Raji (cell line): ENCODE measurements around the gene MACF1.

ENCODE experiments used
- POLR2A ChIP-seq: IDR thresholded peaks from 2 replicates; pipeline ENCODE4 v1.6.1; 2011; ENCODE audit warnings: low read depth, low read length, control low read depth; ENCODE audit not compliant: insufficient read depth

The MACF1 gene

DNA sequence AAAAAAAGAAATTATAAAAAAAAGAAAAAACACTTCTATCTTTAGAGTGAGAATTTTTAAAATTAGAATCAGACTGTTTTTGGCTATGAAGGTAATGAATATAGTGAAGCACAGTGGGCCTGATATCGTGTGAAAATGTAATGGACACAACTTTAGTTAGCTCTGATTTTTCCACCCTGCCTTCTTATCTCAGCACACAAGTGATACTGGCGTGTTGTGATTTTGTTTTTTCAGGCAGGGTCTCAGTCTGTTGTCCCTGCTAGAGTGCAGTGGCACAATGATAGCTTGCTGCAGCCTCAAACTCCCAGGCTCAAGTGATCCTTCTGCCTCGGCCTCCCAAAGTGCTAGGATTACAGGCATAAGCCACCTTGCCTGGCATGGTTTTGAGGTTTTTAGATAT, 22.3 kb downstream of the MACF1 start:
- TF ChIP-seq POLR2A = no peak

DNA sequence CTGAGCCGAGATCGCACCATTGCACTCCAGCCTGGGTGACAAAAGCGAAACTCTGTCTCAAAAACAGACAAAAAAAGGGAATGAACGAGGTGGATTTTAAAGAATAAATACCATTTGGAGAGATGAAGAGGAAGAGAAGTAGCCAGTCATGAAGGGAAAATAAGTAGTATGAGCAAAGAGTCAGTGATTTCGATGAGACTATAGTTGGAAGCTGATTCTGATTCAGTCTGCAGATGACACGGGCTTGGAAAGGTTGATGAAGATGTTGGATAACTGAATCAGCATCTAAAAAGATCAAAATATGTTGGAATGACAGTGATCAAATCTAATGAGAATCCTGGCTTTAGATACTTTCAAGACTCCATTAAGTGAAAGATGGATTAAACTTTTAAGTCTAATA, 23.8 kb downstream of the MACF1 start:
- no peak for TF ChIP-seq POLR2A

DNA sequence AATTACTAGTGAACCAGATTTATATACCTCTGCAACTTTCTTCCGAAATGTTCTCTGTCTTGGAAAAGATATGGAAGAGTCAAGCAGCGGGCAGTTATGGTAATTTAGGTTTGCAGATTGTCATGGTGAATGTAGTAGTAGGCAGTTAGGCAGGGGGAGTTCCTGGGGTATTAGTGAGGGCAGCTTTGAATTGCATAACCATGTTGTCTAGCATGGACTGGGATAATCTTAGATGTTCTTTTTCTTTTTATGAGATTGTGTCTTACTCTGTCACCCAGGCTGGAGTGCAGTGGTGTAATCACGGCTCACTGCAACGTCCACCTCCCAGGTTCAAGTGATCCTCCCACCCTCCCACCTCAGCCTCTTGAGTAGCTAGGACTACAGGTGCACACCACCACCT, 25.0 kb downstream of the MACF1 start:
- TF ChIP-seq POLR2A = no peak

DNA sequence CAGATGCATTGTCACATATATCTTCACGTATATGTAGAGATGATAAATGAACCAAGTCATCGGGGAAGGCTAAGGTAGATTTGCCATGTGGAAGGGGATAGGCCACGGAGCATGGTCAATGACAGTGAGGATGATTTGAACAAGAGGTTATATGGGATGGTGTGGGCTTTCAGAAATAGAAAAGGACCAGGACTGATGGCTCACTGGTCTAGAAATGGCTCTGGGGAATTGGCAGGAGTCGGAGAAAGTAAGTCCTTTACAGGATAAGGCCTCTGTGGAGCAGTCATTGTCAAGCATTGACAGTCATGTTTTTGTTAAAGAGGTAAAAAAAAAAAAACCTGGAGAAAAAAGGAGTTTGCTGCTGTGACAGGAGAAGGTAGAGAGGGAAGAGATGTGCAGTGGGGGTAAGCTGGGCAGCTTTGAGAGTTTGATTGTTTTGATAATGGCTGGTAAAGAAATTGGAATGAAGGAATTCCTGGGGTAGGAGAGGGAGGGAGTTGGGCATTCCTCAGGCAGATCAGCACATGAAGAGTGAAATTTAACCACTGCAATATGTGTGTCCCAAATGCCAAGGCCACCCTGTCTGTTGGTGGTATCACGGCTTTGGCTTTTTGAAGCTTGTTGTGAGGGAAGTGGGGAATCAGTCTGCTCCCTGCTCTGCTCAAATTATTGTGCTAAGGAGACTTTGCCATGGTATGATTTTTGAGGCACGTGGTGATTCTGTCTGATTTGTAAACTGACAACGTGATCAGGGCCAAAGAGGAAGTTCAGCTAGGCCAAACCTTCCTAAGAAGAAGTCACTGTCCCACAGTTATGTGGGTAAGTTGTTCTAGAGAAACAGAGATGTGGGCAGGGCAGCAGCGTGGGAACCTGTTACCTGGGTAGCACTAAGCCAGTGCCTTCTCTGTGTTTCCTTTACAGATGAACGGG, 26.0 kb downstream of the MACF1 start:
- no peak for TF ChIP-seq POLR2A

DNA sequence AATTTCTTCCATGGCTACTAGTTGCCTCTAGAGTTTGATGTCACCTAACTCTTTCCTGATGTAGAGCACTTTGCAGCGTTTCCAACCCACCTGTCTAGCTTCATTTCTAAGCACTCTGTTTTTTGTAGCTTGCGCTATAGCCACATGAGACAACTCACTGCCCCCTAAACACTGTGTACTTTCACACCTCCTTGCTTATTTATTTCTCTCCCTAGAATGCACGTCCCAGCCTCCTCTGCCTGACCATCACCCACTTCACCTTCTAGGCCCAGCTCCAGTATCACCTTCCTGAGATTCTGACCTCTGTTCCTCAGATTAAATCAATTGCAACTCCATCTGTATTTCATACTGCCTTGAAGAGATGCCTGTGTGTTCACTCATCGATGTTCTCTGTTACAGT, 32.5 kb downstream of the MACF1 start:
- no peak for TF ChIP-seq POLR2A

DNA sequence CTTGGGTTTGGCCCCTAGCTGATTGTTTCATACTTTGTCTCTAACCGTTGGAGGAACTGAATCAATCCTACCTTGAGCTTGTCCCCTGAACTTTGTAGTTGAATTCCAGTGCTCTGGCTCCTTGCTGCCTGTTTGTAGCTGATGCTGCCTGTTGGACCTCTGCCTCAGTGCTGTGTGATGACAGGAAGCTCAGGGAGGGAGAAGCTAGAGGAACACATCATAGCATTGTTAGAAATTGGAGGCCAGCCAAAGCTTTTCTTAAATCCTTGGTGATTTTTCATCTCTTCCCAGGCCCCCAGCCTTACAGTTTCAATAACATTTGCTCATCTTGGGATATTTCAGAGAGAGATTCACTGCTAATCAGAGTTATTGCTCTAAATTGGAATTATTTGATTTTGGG, 34.0 kb downstream of the MACF1 start:
- no peak for TF ChIP-seq POLR2A

DNA sequence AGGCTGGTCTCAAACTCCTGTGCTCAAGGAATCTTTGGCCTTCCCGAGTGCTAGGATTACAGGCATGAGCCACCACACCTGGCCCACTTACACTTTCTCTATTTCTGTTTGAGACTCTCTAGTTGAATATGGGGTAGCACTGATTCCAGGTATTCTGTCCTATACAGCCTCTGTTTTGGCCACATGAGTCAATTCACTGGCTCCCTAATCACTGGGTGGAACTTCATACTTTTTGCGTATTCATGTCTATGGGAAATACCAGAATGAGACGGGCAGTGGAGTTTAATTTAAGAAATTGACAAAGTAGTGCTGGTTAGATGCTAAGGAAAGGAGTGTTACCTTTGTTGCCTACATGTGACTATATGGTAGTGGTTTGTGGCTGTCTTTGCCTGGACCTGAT, 35.5 kb downstream of the MACF1 start:
- TF ChIP-seq POLR2A = no peak

DNA sequence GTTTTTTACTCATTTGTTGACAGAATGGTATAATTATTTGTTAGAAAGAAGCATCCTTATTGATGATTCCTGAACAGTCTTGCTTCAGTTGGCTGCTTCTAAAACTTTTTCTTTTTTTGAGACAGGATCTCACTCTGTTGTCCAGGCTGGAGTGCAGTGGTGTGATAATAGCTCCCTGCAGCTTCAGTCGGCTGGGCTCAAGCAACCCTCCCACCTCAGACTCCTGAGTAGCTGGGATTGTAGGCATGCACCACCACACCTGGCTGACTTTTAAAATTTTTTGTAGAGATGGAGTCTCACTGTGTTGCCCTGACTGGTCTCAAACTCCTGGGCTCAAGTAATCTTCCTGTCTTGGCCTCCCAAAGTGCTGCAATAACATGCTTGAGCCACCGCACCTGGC, 38.8 kb downstream of the MACF1 start:
- TF ChIP-seq POLR2A = no peak

DNA sequence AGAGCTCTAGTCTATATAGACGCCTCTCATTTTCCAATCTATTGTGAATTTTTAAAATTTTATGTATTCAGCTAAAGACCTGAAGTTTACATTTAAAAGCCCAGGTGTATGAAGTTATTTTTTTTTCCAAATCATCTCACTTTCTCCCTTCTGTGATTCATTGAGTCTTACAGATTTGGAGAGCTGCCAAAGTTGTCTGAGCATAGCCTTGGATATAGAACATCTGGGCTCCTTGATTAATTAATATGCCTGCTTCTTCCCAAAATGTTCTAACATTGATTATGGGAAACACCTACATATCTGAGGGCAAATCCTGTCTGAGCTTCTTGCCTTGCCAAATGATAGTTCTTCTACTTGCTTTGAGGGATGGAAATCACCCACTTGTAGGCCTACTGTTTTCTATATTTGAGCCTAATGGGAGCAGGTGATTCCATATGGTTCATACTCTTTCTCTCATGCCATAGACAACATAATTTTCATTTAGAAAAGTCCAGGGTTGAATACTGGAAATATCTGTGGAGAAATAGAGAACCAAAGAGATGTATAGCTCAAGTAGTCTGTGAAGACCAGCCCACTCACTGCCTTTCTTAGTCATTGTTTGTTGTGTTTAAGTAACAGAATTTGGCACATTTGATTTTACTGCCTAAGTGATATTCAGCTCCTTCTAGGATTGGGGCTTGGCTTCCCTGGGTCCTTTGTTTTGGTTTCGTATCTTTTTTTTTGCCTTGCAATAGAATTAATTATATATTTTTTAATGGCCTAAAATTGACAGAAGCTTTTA, 46.2 kb downstream of the MACF1 start:
- TF ChIP-seq POLR2A = no peak

DNA sequence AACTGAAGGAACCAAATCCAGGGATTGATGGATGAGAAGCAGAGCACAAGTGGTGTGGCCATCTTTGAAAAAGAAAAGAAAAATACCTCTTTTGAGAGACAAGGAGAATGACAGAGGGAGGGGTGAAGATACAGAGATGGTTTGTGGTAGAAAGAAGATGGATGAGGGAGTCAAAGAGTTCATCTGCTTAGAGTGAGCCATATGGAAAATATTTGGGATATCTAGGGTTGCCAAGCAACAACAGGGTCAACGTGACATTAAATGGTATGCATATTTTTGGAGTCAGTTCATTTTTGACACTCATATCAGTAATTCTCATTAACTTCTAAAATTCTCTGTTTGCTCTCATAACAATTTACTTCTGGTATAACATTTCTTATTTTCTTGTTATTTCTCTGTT, 50.7 kb downstream of the MACF1 start:
- no peak for TF ChIP-seq POLR2A

DNA sequence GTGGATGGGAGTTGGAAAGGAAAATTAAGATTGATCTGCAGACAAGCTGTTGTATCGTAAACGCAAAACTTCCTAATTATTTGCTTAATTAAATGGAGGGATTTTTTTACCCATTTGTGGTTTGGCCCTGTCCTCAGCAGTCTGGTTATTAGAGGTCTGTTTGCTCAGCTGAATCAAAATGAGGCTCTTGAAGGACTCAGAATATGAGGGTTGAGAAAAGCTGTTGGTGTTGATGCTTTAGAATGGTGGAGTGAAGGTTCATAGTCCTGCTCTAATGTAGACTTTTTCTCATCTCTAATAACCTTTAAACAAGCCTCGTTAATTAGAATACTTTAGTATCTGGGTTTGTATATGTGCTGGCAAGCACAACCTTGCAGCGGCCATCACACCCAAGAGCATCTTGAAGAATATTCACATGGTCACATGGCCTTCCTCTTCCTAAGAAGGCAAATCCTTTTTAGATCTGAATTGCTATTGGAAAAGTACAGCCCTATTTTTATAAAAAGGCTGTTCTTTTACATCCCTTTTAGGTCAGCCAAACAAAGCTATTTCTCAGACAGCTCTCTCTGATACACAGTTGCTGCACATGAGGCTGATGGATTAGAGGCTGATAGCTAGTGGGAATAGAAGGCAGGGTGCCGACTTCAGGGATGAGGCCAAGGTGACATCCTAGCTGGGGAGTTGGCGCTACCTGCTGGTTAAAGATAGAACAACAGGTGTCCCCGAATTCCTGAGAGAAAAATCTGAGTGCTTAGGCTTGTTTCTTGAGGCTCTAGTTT, 53.8 kb downstream of the MACF1 start:
- TF ChIP-seq POLR2A = no peak

DNA sequence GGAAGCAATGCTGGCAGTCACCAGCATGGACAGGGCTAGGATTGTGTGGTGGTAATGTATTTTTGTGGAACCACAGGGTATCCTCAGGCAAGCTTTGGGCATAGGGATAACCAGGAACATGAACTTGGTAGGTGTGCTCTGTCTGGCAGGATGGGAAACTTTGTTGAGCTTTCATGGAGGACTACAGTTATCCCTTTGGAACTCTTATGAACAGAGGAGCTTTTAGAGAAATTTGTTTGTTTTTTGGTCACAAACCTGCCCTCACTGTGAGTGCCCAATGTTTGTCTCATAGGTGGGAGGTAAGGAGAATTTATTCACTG, 54.4 kb downstream of the MACF1 start:
- TF ChIP-seq POLR2A = no peak

DNA sequence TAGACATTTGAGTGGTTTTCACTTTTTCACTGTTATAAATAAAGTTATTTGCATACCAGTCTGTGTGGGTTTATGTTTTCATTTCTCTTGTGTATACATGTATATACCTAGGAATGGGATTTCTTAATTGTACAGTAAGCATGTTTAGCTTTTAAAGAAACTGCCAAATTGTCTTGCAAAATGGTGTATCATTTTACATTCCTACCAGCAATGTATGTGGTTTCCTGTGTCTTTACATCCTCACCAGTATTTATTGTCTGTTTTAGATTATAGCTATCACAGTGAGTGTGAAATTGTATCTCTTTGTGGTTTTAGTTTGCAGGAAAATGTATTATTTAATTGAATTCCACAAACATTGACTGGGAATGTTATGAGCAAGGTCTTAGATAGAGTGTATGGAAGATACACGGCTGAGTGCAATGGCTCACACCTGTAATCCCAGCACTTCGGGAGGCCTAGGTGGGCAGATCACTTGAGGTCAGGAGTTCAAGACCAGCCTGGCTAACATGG, 57.3 kb downstream of the MACF1 start:
- no peak for TF ChIP-seq POLR2A

DNA sequence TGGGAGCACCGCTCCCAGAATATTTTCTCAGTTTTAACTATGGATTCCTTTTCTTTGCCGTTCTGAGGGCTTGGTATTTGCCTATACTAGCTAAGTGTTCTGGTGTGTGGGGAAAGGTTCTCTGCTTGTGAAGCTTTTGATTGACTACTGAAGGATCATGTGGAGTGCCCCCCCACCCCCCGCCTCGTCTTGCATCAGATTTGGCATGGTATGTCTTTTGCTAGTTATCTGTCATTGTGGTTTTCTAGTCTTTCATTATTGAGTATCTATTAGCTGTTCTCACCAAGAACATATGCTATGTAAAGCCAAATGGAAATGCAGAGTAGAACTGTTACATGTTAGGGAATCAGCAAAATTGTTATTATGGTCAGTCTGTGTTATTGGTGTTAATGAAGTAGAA, 58.3 kb downstream of the MACF1 start:
- no peak for TF ChIP-seq POLR2A

DNA sequence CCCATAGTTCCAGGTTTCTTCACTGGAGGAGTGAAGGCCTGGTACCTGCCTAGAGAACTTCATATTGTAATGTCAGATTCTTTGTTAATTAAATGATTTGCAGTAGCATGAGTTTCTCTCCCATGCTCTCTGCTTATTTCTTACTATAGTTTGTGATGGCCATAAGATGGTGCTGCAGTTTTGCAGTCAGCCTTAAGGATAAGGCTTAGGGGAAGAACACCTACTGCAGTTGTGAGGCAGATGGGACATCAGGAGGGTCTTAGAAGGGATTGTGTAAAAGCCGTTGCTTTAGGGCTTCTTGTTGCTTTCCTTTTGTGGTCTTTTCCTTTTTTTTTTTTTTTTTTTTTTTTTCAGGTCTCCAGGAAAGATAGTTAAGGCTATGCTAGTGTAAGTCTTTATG, 61.8 kb downstream of the MACF1 start:
- no peak for TF ChIP-seq POLR2A

DNA sequence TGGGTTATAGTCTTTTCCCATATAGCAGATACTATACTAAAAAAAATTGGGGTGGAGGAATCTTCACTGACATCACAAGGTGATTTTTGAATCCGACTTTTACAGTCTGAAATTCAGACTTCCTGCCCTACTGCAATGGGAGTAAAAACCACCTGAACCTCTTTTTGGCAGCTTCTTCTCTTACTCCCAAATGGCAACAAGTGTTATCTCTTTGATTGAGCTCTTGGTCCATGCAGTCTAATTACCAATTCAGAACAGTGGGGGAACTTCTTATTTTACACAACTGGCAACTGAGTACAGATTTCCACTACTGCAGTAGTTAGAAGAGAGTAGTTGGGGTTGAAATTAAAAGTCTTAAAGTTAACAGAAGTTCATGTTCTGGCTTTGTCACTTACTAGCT, 62.3 kb downstream of the MACF1 start:
- no peak for TF ChIP-seq POLR2A

DNA sequence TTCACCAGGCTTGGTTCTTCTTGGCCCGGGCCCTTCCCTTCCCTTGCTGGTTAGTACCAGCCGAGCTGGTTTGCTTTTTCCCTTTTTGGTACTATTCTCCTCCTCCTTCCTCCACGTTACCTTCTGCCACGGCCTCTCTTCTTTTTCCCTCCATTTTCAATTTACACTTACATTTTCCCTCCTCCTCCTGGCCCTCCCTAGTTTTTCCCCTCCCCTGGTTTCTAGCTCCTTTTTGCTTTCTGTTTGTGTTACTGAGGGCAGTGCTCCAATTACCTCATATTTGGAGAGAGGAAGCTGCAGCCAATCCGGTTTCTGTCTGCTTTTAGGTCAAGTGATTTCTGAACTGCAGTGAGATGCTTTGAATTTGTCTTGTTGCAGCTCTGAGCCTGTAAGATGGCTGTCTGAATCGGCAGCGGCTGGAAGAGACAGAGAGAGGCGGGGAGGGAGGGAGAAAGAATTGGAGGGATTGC, 63.7 kb downstream of the MACF1 start:
- TF ChIP-seq POLR2A = no peak
